Activated CD8-positive, alpha-beta T cell treated with anti-CD3 and anti-CD28 coated beads, Interleukin-2, amount 10 ng/mL, durations not matched to agents 7 days and 5 days (primary cell): ENCODE measurements around the gene CARD11. TPM values are rescaled to one million over a fixed set of nuclear protein-coding genes. Genes with fewer than 3 reads are reported as not detected.

ENCODE experiments used
- total RNA-seq, 2 experiments: library from RNA; stranded (reverse); gene quantifications; one replicate each; pipeline ENCODE4 v1.2.3, GENCODE V29; 2021

CARD11 gene
- total RNA-seq, 2 experiments from 2014 or later: 178 TPM

Other genes starting within 250 kb of the CARD11 start
- 10 to 100 TPM; 17.9 to 18.1 TPM for gene GNA12, start 199.6 kb downstream of the CARD11 start, total RNA-seq